ENCODE measurements around the gene FRAS1.

FRAS1 gene

DNA sequence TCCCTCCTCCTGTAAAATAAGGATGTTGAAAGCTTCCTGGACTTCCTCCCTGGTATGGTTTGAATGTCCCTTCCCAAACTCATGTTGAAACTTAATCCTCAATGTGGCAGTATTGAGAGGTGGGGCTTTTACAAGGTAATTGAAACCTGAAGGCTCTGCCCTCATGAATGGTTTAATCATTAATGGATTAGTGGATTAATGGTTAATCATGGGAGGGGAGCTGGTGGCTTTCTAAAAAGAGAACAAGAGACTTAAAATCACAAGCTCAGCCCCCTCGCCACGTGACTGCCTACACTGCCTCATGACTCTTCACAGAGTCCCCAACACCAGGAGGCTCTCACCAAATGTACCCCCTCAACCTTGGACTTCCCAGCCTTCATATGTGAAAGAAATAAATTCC lies 369.8 kb downstream of the FRAS1 start:
- Histone ChIP-seq H3K4me1 (no peaks in the 10 kb centered on the region), H3K27me3 (no peaks in the 10 kb centered on the region), H3K27ac (no peak overlapping the region), H3K36me3 (no peaks in the 10 kb centered on the region), H3K9me3 (no peaks in the 10 kb centered on the region), H3K9ac (no peak overlapping the region), H3K4me3 (no peak overlapping the region), H3K4me2 (no peak overlapping the region), H4K20me1 (no peaks in the 10 kb centered on the region)
- no peak for TF ChIP-seq Cebpa-rat (IDR thresholded peaks at IDR 0.05)

GRCh38 chr4:78428996-78429395 lies 371.9 kb downstream of the FRAS1 start:
- Histone ChIP-seq H3K9ac (no peak overlapping the region), H3K4me2 (no peak overlapping the region), H4K20me1 (no peaks in the 10 kb centered on the region), H3K27me3 (no peaks in the 10 kb centered on the region), H3K4me3 (no peak overlapping the region), H3K36me3 (no peaks in the 10 kb centered on the region), H3K9me3 (no peaks in the 10 kb centered on the region), H3K27ac (no peak overlapping the region), H3K4me1 (no peaks in the 10 kb centered on the region)
- no peak for TF ChIP-seq Cebpa-rat (IDR thresholded peaks at IDR 0.05)

DNA sequence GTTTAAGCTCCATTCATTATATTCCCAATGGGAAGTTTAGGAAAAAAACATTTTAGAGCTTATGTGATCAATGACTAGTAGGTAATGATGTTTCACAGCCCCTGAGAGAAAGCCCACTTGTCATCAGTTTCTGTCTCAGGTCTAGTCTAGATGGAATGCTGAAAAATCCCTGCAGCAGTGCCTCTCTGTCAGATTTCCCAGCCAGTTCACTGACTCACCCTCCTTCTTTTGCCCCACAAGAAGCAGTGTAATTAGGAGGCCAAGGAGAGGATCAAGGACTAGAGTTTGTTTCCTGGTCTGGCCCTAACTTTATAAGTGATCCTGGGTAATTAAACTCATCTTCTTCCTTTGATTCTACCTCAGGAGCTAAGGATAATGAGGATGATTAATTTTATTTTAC lies 375.8 kb downstream of the FRAS1 start:
- no peak overlapping the region for H3K9ac ChIP-seq
- H3K4me3 ChIP-seq = no peak overlapping the region
- no peak overlapping the region for H3K4me2 ChIP-seq
- H3K27ac ChIP-seq = no peak overlapping the region
- H3K36me3 ChIP-seq = no peaks in the 10 kb centered on the region
- no peaks in the 10 kb centered on the region for H4K20me1 ChIP-seq
- H3K9me3 ChIP-seq = no peaks in the 10 kb centered on the region
- no peak for TF ChIP-seq Cebpa-rat (IDR thresholded peaks at IDR 0.05)
- no peaks in the 10 kb centered on the region for H3K27me3 ChIP-seq
- no peaks in the 10 kb centered on the region for H3K4me1 ChIP-seq

DNA sequence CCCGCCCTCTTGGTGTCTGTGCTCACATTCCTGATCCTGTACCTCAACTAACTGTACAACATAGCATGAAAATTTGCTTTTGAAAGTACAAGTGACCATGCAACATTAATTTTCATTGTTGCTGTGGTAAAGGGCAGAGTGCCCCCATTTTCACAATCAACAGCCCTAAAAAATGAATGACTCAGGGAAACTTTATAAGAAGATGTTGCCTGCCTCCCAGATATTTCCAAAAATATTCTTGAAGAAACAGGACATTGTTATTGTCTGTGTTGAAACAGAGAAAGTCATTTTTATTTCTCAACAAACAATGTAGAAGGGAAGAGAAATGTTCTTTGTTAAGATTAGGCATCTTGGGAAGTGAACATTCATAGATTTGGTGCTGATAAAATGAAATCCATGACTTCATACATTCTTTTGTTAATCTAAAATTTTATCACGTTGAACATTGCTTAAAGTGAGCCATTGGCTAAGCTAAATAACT lies 380.5 kb downstream of the FRAS1 start:
- Histone ChIP-seq H3K27me3 (no peaks in the 10 kb centered on the region), H3K4me1 (no peaks in the 10 kb centered on the region), H3K9ac (no peak overlapping the region), H3K27ac (no peak overlapping the region), H3K4me2 (no peak overlapping the region), H4K20me1 (no peaks in the 10 kb centered on the region), H3K9me3 (no peaks in the 10 kb centered on the region), H3K36me3 (no peaks in the 10 kb centered on the region), H3K4me3 (no peak overlapping the region)
- TF ChIP-seq Cebpa-rat (IDR thresholded peaks at IDR 0.05) = no peak

DNA sequence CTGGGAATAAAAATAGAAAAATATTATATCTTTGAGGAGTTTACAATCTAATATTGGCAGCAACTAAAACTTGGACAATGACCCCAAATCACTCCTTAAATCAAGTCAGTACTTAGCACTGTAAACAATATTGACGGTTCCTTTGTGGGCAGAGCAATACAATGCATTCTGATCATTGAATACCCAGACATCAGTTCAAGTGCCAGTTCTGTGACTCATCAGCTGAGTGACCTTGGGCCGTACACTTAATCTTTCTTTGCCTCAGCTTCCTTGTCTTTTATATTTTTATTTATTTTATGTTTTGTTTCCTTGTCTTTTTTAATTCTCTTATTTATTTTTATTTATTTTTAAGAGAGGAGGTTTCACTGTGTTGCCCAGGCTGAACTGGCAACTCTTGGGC lies 382.2 kb downstream of the FRAS1 start:
- no peak overlapping the region for H3K4me3 ChIP-seq
- no peak overlapping the region for H3K4me2 ChIP-seq
- H3K9ac ChIP-seq = no peak overlapping the region
- H3K9me3 ChIP-seq = no peaks in the 10 kb centered on the region
- H3K27ac ChIP-seq = no peak overlapping the region
- no peaks in the 10 kb centered on the region for H3K4me1 ChIP-seq
- no peaks in the 10 kb centered on the region for H3K27me3 ChIP-seq
- H4K20me1 ChIP-seq = no peaks in the 10 kb centered on the region
- no peak for TF ChIP-seq Cebpa-rat (IDR thresholded peaks at IDR 0.05)
- H3K36me3 ChIP-seq = no peaks in the 10 kb centered on the region

GRCh38 chr4:78441756-78442155 lies 384.6 kb downstream of the FRAS1 start:
- Histone ChIP-seq H3K9ac (no peak overlapping the region), H3K27ac (no peak overlapping the region), H3K4me1 (no peaks in the 10 kb centered on the region), H3K4me2 (no peak overlapping the region), H3K36me3 (no peaks in the 10 kb centered on the region), H3K4me3 (no peak overlapping the region), H3K9me3 (no peaks in the 10 kb centered on the region), H3K27me3 (no peaks in the 10 kb centered on the region), H4K20me1 (no peaks in the 10 kb centered on the region)
- TF ChIP-seq Cebpa-rat (IDR thresholded peaks at IDR 0.05) = no peak

DNA sequence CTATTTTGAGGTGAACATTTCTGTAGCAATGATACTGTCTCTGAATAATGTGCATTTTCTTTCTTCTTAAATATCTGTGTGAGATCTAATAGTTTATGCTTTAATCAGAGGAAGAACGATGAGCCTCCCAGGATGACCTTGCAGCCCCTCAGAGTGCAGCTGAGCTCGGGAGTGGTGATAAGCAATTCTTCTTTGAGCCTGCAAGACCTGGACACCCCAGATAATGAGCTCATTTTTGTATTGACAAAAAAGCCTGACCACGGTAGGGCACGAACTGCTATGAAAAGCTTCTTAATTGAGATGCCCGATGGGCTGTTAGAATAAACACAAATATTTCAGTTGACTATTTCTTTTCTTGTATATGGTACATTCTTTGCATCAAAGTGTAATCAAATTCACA lies 389.5 kb downstream of the FRAS1 start:
- H3K9ac ChIP-seq = no peak overlapping the region
- H3K4me1 ChIP-seq = no peaks in the 10 kb centered on the region; the same call in 1 of the 2 replicates
- no peaks in the 10 kb centered on the region for H3K9me3 ChIP-seq
- no peak for TF ChIP-seq Cebpa-rat (IDR thresholded peaks at IDR 0.05)
- H4K20me1 ChIP-seq = no peaks in the 10 kb centered on the region
- H3K27ac ChIP-seq = no peak overlapping the region
- no peaks in the 10 kb centered on the region for H3K36me3 ChIP-seq
- H3K4me3 ChIP-seq = no peak overlapping the region
- H3K4me2 ChIP-seq = no peak overlapping the region
- H3K27me3 ChIP-seq = no peaks in the 10 kb centered on the region

- H3K4me2 ChIP-seq = no peak overlapping the region
- no peak overlapping the region for H3K4me3 ChIP-seq
- no peaks in the 10 kb centered on the region for H4K20me1 ChIP-seq
- H3K4me1 ChIP-seq = no peaks in the 10 kb centered on the region; the same call in 1 of the 2 replicates
- no peaks in the 10 kb centered on the region for H3K27me3 ChIP-seq
- no peak for TF ChIP-seq Cebpa-rat (IDR thresholded peaks at IDR 0.05)
- no peaks in the 10 kb centered on the region for H3K36me3 ChIP-seq
- no peak overlapping the region for H3K27ac ChIP-seq
- H3K9ac ChIP-seq = no peak overlapping the region
- H3K9me3 ChIP-seq = no peaks in the 10 kb centered on the region
Observed at GRCh38 chr4:78451407-78451806, 394.3 kb downstream of the FRAS1 start.

DNA sequence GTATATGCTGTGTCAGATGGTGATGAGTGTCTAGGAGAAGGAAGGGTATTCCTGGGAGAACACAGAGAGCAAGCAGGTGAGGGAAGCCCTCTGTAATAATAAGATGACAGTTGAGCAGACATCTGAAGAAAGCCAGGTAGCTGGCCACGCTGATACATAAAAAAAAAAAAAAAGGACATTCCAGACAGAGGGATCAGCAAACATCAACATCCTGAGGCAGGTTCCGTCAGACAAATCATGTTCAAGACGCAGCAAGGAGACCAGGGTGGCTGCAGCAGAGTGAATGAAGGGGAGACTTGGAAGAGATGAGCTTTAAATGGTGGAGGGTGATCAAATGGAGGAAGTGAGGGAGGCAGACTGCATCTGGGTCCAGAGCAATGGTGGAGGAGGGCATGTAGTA lies 396.9 kb downstream of the FRAS1 start:
- Histone ChIP-seq H3K27me3 (no peaks in the 10 kb centered on the region), H4K20me1 (no peaks in the 10 kb centered on the region), H3K4me3 (no peak overlapping the region), H3K4me1 (no peaks in the 10 kb centered on the region), H3K4me2 (no peak overlapping the region), H3K9ac (no peak overlapping the region), H3K27ac (no peak overlapping the region), H3K9me3 (no peaks in the 10 kb centered on the region), H3K36me3 (no peaks in the 10 kb centered on the region)
- no peak for TF ChIP-seq Cebpa-rat (IDR thresholded peaks at IDR 0.05)

- Histone ChIP-seq H3K4me2 (no peak overlapping the region), H3K9me3 (no peaks in the 10 kb centered on the region), H3K27ac (no peak overlapping the region), H3K27me3 (no peaks in the 10 kb centered on the region), H3K36me3 (no peaks in the 10 kb centered on the region), H3K4me3 (no peak overlapping the region), H3K9ac (no peak overlapping the region), H3K4me1 (no peaks in the 10 kb centered on the region), H4K20me1 (no peaks in the 10 kb centered on the region)
- TF ChIP-seq Cebpa-rat (IDR thresholded peaks at IDR 0.05) = no peak
Observed at GRCh38 chr4:78457751-78458150, 400.6 kb downstream of the FRAS1 start.

DNA sequence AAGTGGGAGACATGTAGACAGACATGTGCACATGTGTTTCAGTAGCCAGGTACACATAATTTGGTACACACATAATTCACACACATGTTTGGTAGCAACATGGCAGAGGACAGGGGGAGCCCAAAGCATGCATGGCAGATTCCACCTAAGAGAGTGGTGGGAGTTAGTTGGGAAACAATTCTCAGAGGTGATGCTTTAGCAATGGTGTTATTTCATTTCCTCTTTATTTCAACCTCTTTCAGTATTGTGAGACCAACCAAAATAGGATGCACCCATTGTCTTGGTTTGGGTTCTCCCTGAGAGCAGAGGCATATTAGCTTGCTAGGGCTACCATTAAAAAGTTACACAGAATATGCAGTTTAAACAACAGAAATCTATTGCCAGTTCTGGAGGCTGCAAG lies 402.2 kb downstream of the FRAS1 start:
- Histone ChIP-seq H3K36me3 (no peaks in the 10 kb centered on the region), H3K9ac (no peak overlapping the region), H4K20me1 (no peaks in the 10 kb centered on the region), H3K4me3 (no peak overlapping the region), H3K9me3 (no peaks in the 10 kb centered on the region), H3K27me3 (no peaks in the 10 kb centered on the region), H3K4me2 (no peak overlapping the region), H3K4me1 (no peaks in the 10 kb centered on the region), H3K27ac (no peak overlapping the region)
- no peak for TF ChIP-seq Cebpa-rat (IDR thresholded peaks at IDR 0.05)

Data from BLaER1 (cell line).